ENCODE measurements around the gene QPRT.
"Not testable (repeated sequence)": the region's sequence is repeated elsewhere in the genome, so short reads cannot be mapped to it uniquely, and the experiment has no call there.

Gene QPRT

GRCh38 chr16:29746518-29746917 lies 67.5 kb downstream of the QPRT start:
- DNase-seq (ENCODE audit: low spot score): not testable (repeated sequence)

Data from AG20443 (cell line).